ENCODE data around the gene FYB2. TPM values are rescaled to one million over a fixed set of nuclear protein-coding genes. Genes with fewer than 3 reads are reported as not detected.

Gene FYB2
- total RNA-seq, 1 experiment from 2014 or later, result not detected

GRCh38 chr1:56788102-56788501, 31.1 kb downstream of the FYB2 start:
- TF ChIP-seq EZH2phosphoT487 (IDR thresholded peaks at IDR 0.05; ENCODE audit: borderline replicate concordance) (no peak), POLR2A (IDR thresholded peaks at IDR 0.05; ENCODE audit: borderline replicate concordance, extremely low read depth, insufficient read depth, insufficient read length) (no peak), ZBTB33 (IDR thresholded peaks at IDR 0.05; ENCODE audit: extremely low read depth, insufficient replicate concordance, low read length) (no peak), ZFX (IDR thresholded peaks at IDR 0.05) (no peak), RAD21 (IDR thresholded peaks at IDR 0.05; ENCODE audit: low read depth) (no peak), TCF7L2 (IDR thresholded peaks at IDR 0.05; ENCODE audit: borderline replicate concordance, extremely low read depth, insufficient read depth, insufficient read length) (no peak), SIN3A (IDR thresholded peaks at IDR 0.05; ENCODE audit: low read depth) (no peak), EZH2 (IDR thresholded peaks at IDR 0.05) (no peak), POLR2AphosphoS5 (IDR thresholded peaks at IDR 0.05; ENCODE audit: low read depth, low read length) (no peak), CEBPB (IDR thresholded peaks at IDR 0.05; ENCODE audit: low read depth) (no peak), SP1 (IDR thresholded peaks at IDR 0.05; ENCODE audit: low read depth) (no peak), FOSL1 (IDR thresholded peaks at IDR 0.05; ENCODE audit: low read depth) (no peak), YY1 (IDR thresholded peaks at IDR 0.05; ENCODE audit: extremely low read depth, insufficient replicate concordance, low read depth, low read length) (no peak), SRF (IDR thresholded peaks at IDR 0.05; ENCODE audit: low read depth) (no peak), EGR1 (IDR thresholded peaks at IDR 0.05; ENCODE audit: low read depth) (no peak)
- BruUV-seq (replicated peaks), result no TSS peak
- Histone ChIP-seq H3K27me3 (ENCODE audit: insufficient read depth, low read length) (peaks cover 18% of the 10 kb centered on the region), H3K9ac (ENCODE audit: low read length) (no peak overlapping the region), H3K79me2 (ENCODE audit: insufficient read depth, low read length) (no peaks in the 10 kb centered on the region), H3K4me2 (ENCODE audit: low read length) (no peak overlapping the region), H3K4me1 (ENCODE audit: control insufficient read depth in 1 of 2, insufficient read depth in 2 of 2, low read length in 2 of 2) (no peaks in the 10 kb centered on the region), H3K27ac (ENCODE audit: low read depth, low read length) (no peak overlapping the region), H3K9me3 (ENCODE audit: control insufficient read depth in 1 of 2, insufficient read depth in 1 of 2, low read depth in 1 of 2, low read length in 2 of 2) (no peaks in the 10 kb centered on the region), H3K4me3 (replicated peaks in 1 of 2; ENCODE audit: low read depth in 1 of 2, low read length in 2 of 2) (no peak overlapping the region), H4K20me1 (ENCODE audit: insufficient read depth) (no peaks in the 10 kb centered on the region), H3K9me2 (ENCODE audit: insufficient read depth) (no peaks in the 10 kb centered on the region), H2AFZ (ENCODE audit: low read depth, low read length, poor library complexity, severe bottlenecking) (no peak overlapping the region), H3K36me3 (ENCODE audit: control insufficient read depth in 1 of 2, insufficient read depth in 2 of 2, low read length in 2 of 2) (no peaks in the 10 kb centered on the region)
- RAD21 ChIA-PET (ENCODE audit: low non-redundant PET in 1 of 2, low total read pairs in 2 of 2, uncharacterized antibody in 2 of 2, unreplicated experiment in 2 of 2), result interaction anchor here in 1 of 2 experiments (0.5 kb wide), 1 partner anchor 50 kb away, joined by 5 read pairs; no protein-coding TSS in a partner anchor
- intact Hi-C loops (cut with micrococcal nuclease), result no loop called here
- CTCF ChIA-PET, result no interaction called here
- DNase-seq (ENCODE audit: low read depth, low spot score) (no peak), ATAC-seq (no peak)
- POLR2A ChIA-PET, result no interaction called here
